ENCODE measurements around the gene EFHB.

DNA sequence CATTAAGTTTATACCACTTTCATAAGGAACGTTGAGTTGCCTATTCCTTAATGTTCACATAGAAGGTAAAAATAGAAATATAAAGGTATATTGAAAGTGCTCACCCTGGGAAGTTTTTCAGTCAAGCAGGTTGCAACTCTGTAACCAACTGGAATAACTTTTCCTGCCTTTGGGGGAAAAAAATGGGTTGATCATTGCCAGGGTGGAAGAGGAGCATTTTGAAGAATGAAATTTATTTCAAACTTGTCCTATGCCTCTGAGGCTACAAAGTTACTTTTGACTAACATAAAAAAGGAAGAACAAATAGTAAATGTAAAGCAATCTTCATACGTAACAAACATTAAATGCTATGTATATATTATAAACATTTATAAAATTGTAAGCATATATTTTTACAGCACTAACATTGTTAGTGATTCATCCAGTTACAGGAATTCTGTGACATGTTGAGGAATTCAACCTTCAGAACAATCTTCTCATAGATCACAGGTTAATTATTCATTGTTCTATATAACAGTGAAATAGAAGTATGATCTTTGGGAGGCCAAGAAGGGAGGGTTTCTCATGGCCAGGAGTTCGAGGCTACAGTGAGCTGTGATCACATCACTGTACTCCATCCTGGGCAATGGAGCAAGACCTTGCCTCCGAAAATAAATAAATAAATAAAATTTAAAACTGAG, 13.5 kb downstream of the EFHB start:
- no peak for TF ChIP-seq ZNF777 (tag by site-specific recombination; IDR thresholded peaks at IDR 0.05; ENCODE audit: borderline replicate concordance)
- TF ChIP-seq, protein P1, sequence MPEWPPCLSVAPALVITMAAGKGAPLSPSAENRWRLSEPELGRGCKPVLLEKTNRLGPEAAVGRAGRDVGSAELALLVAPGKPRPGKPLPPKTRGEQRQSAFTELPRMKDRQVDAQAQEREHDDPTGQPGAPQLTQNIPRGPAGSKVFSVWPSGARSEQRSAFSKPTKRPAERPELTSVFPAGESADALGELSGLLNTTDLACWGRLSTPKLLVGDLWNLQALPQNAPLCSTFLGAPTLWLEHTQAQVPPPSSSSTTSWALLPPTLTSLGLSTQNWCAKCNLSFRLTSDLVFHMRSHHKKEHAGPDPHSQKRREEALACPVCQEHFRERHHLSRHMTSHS (tag by site-specific recombination; IDR thresholded peaks at IDR 0.05) = no peak

All from HEK293 (cell line).